HUDEP-2 (cell line): ENCODE results near the gene PPIL4.
A peak's percentile ranks its signal among the peaks of the same experiment; 100 is the strongest.

Experiments used
- DNase-seq, 76 experiments: peaks; one replicate each; lab custom pipeline; 2025; ENCODE audit not compliant: unreplicated experiment in 76 of 76; lab: John Stamatoyannopoulos, UW

The PPIL4 gene

DNA sequence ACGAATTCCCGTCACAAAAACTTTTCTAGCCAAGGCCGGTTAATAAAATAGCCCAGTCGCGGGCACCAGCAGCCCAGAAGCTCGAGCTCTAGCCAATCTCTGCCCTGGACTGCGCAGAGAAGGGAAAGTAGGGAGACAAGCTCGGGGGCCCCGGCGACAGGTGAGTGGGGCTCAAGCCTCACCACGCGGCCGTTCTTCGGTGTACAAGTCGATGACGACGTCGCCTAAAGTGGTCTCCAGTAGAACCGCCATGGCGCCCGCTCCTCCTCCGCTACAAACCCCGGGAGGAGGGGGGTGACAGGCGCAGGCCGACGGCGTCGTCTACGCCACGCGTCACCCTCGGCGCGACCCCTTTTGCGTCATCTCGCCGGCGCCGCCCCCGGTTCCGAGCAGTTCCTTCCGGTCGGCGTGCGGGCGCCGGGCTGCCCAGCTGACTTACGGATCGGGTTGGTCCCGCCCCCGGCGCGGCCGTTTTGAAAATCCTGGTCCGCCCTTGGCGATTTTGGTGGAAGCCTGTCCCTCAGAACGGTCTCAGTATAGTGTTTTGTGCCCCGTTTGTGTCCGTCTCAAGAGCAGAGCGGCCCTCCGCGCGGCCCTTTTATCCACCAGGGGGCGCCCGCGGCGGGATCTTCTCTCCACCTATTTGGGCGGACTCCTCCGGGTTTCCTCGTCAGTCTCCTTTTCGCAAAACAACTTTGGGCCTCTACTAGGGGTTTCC lies at the start of gene PPIL4:
PPIL4 (minus strand) TSS at position 290 of the 718 bp plus-strand sequence; CDS start at position 252, 38 bp downstream.
- DNase-seq: peak; percentile 38 to 98 (median 93)

GRCh38 chr6:149593408-149593807 lies 47.6 kb upstream of the PPIL4 start:
- no peak for DNase-seq

GRCh38 chr6:149592983-149593382 lies 47.1 kb upstream of the PPIL4 start:
- no peak for DNase-seq

GRCh38 chr6:149586149-149586548 lies 40.3 kb upstream of the PPIL4 start:
- no peak for DNase-seq

DNA sequence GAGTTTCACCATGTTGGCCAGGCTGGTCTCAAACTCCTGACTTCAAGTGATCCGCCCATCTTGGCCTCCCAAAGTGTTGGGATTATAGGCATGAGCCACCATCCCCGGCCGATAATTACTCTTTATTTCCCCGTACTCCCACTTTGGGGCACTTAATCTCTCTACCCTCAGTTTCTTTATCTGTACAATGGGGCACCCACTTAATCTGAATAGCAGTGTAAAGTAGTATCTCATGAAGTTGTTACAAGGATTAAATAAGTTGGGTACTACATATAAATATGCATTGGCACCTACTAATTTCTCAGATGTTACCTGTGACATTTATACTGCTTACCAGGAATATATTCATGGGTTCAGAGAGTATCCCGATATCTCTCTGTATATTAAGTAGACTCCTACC lies 35.5 kb upstream of the PPIL4 start:
- DNase-seq: no peak

GRCh38 chr6:149580880-149581279 lies 35.0 kb upstream of the PPIL4 start:
- DNase-seq: no peak

DNA sequence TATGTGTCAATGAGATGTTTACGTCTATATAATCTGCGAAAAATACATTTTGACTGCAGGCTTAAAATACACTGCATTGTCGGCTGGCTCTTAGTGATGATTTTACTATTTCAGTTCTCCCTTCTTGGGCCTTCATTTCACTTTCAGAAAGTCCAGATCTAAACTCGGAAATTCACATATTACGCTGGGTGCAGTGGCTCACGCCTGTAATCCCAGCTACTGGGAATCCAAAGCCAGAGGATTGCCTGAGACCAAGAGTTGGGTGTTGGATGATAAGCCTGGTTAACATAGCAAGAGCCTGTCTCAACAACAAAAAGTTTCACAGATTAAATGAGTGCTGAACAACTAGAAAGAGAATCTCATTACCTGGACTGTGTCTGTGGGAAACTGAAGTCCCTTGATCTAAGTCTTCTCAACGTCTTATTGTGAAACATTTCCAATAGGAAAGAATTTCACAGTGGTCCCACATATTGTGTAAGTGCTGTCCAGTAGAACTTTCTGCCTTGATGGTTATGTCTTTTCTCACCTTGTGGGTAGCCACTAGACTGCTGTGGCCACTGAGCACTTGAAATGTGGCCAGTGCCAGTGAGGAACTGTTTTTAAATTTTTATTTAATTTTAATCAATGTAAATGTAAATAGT lies 22.2 kb upstream of the PPIL4 start:
- DNase-seq: no peak

- DNase-seq: no peak
Observed at GRCh38 chr6:149567194-149567586, 21.3 kb upstream of the PPIL4 start.

- peak in 40 of 76 experiments; percentile 15 to 95 (median 54) for DNase-seq
Observed at GRCh38 chr6:149566410-149567193, 20.8 kb upstream of the PPIL4 start.

GRCh38 chr6:149565527-149566409 lies 19.9 kb upstream of the PPIL4 start, which contains the start of gene GINM1:
Gene GINM1, plus strand, starts transcription at chr6:149566375. Its CDS starts 40 bp downstream, at chr6:149566415.
- DNase-seq: peak in 75 of 76 experiments; percentile 27 to 99 (median 95)

DNA sequence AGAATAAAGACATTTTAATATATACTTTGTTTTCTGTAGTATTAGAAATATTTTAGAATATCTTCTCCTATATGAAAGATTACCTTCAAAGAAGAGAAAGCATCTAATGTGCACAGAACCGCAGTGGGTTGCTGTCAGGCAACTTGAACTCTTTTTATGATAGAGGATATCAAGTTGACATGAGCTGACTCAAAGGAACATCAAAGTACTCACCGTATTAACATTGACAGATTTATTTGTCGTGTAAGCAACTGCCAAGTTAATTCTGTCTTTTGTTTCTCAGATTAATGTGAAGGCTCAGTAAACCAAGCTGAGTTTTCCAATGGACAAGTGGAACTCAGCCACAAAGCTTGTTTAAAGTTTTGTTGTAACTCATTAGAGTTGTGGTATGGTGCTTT lies 18.1 kb upstream of the PPIL4 start:
- no peak for DNase-seq

- DNase-seq: no peak
Observed at GRCh38 chr6:149563203-149563927, 17.5 kb upstream of the PPIL4 start.

- DNase-seq: peak in 24 of 76 experiments; percentile 4 to 43 (median 16)
Observed at GRCh38 chr6:149560736-149561135, 14.9 kb upstream of the PPIL4 start.

GRCh38 chr6:149559389-149559788 lies 13.5 kb upstream of the PPIL4 start:
- DNase-seq: no peak

DNA sequence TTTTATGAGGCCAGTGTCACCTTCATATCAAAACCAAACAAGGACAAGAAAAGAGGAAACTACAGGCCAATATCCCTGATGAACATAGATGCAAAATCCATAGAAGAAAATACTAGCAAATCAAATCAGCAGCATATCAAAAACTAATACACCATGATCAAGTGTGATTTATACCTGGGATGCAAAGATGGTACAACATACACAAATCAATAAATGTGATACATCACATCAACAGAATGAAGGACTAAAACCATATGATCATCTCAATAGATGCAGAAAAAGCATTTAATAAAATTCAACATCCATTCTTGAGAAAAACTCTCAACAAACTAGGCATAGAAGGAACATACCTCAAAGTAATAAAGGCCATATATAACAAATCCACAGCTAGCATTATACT lies 12.2 kb upstream of the PPIL4 start:
- DNase-seq: no peak

GRCh38 chr6:149551920-149552319 lies 6.1 kb upstream of the PPIL4 start:
- DNase-seq: no peak

GRCh38 chr6:149545258-149545753 lies 537 bp downstream of the PPIL4 start:
- DNase-seq: peak in 51 of 76 experiments; percentile 14 to 74 (median 37)

DNA sequence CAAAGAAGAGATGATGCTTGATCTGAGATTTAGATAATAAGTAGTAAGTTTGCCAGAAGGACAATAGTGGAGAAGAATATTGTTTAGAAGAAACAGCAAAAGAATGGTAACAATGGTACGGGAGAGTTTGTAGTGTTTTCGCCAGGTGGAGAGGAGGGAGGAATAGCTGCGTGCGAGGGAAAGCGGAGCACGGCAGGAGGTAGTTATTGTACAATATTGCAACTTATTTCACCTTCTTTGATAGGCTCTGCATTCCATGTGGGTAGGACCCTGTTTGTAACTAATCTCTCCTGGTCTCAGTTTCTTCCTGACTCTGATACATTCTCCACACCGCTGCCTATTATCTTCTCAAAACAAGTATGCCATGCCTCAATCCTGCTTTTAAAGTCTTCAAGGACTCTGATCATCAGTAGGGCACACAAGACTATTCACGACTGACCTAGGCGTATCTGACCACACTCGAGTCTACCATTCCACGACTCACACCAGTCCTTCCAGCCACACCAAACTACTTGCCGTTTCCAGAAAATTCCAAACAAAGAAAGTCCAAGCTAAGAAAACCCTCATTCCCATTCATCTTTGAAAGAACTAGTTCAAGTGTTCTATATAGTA lies 1.1 kb downstream of the PPIL4 start:
- DNase-seq: peak in 4 of 76 experiments; percentile 27 to 50 (median 42)

GRCh38 chr6:149541139-149541538 lies 4.7 kb downstream of the PPIL4 start:
- no peak for DNase-seq
